A549 (cell line): ENCODE data around the gene CLPSL2. TPM values are rescaled to one million over a fixed set of nuclear protein-coding genes. Genes with fewer than 3 reads are reported as not detected.

Experiments
- ATAC-seq, 2 experiments: fragments of 200-7000 bp in 1 of 2; fragments of >200 bp in 1 of 2; cut with Nextera tagmentation in 1 of 2; cut with Tn5 transposase in 1 of 2; 3 replicates each; pipeline versions ENCODE4 v1.8.0 to v1.9.1; 2018 to 2020; ENCODE audit warnings: mild to moderate bottlenecking in 1 of 2, moderate library complexity in 1 of 2
- CTCF ChIA-PET: fragments of 300-600 bp; sonication (Branson Sonifier 250); formaldehyde crosslinking; extraction: SDS; loops from one replicate; lab custom pipeline; 2021; ENCODE audit warnings: antibody characterized with exemption, inconsistent platforms; lab: Yijun Ruan, JAX
- POLR2A ChIA-PET: fragments of 350-600 bp; formaldehyde crosslinking; extraction: SDS; loops from one replicate; lab custom pipeline; 2021; ENCODE audit warnings: antibody characterized with exemption, inconsistent platforms; lab: Yijun Ruan, JAX
- DNase-seq, 2 experiments: peaks; one replicate each; pipeline versions ENCODE4 v3.0.0 to v3.0.0-alpha.2; 2011 to 2016; ENCODE audit warnings: low read depth in 1 of 2, low spot score in 1 of 2
- FAIRE-seq: peaks from 2 replicates; lab custom pipeline; 2011; peaks lifted over from hg19 to GRCh38; lab: Jason Lieb, UNC
- H3K27ac ChIP-seq, 2 experiments: fragments of >200 bp; sonication (Bioruptor Twin); formaldehyde crosslinking; 3 replicates each; pipeline ENCODE4 v1.5.1; 2016 to 2017
- H3K4me1 ChIP-seq: fragments of >200 bp; sonication (Bioruptor Twin); formaldehyde crosslinking; 3 replicates; pipeline ENCODE4 v1.6.1; 2016
- H3K4me2 ChIP-seq: fragments of >200 bp; sonication (Bioruptor Twin); formaldehyde crosslinking; 3 replicates; pipeline ENCODE4 v1.6.1; 2016
- H3K4me3 ChIP-seq: fragments of >200 bp; sonication (Bioruptor Twin); formaldehyde crosslinking; 3 replicates; pipeline ENCODE4 v1.5.1; 2016
- H3K9me3 ChIP-seq: fragments of >200 bp; sonication (Bioruptor Twin); formaldehyde crosslinking; 3 replicates; pipeline ENCODE4 v1.6.1; 2016
- CHD2 ChIP-seq: fragments of 150-350 bp; IDR thresholded peaks from 2 replicates; pipeline ENCODE4 v1.6.1; 2014; ENCODE audit warnings: low read length; ENCODE audit not compliant: partially characterized antibody
- CTCF ChIP-seq: fragments of >200 bp; sonication (Bioruptor Twin); formaldehyde crosslinking; IDR thresholded peaks from 3 replicates; pipeline ENCODE4 v1.5.1; 2016
- EHF ChIP-seq: fragments of 250-450 bp; sonication (Bioruptor Pico); IDR thresholded peaks from 2 replicates; pipeline ENCODE4 v1.5.0; 2020; ENCODE audit warnings: mild to moderate bottlenecking
- EHMT2 ChIP-seq: fragments of 200-600 bp; sonication (generic); IDR thresholded peaks from 2 replicates; pipeline ENCODE4 v1.6.1; 2016; ENCODE audit warnings: antibody characterized with exemption, low read depth, mild to moderate bottlenecking, moderate library complexity
- EP300 ChIP-seq, 2 experiments: fragments of >200 bp; sonication (Bioruptor Twin); formaldehyde crosslinking; IDR thresholded peaks; 2 replicates in 1 of 2; 3 replicates in 1 of 2; pipeline ENCODE4 v1.6.1; 2016 to 2017
- FOSB ChIP-seq: fragments of 250-450 bp; sonication (Bioruptor Pico); IDR thresholded peaks from 2 replicates; pipeline ENCODE4 v1.5.0; 2020; ENCODE audit warnings: mild to moderate bottlenecking, moderate library complexity
- GATA3 ChIP-seq: IDR thresholded peaks from 2 replicates; pipeline ENCODE4 v1.6.1; 2012; ENCODE audit warnings: borderline replicate concordance
- HEYL ChIP-seq: fragments of 250-450 bp; sonication (Bioruptor Pico); IDR thresholded peaks from 2 replicates; pipeline ENCODE4 v1.8.0; 2021; ENCODE audit warnings: mild to moderate bottlenecking, moderate library complexity
- HMGXB4 ChIP-seq: fragments of 250-450 bp; sonication (Bioruptor Pico); IDR thresholded peaks from 2 replicates; pipeline ENCODE4 v1.5.0; 2021; ENCODE audit warnings: mild to moderate bottlenecking, moderate library complexity, borderline replicate concordance
- HOXB5 ChIP-seq: fragments of 250-450 bp; sonication (Bioruptor Pico); IDR thresholded peaks from 2 replicates; pipeline ENCODE4 v1.5.0; 2020; ENCODE audit warnings: mild to moderate bottlenecking, moderate library complexity
- JUNB ChIP-seq: fragments of >200 bp; sonication (Bioruptor Twin); formaldehyde crosslinking; IDR thresholded peaks from 2 replicates; pipeline ENCODE4 v1.6.1; 2016
- RAD21 ChIP-seq, 2 experiments: fragments of >200 bp in 1 of 2; sonication (Bioruptor Twin) in 1 of 2; formaldehyde crosslinking in 1 of 2; IDR thresholded peaks in 1 of 2; conservative IDR thresholded peaks in 1 of 2; 2 replicates in 1 of 2; 3 replicates in 1 of 2; pipeline ENCODE4 v1.6.1; 2012 to 2018; ENCODE audit warnings: inconsistent platforms in 1 of 2
- REST ChIP-seq: fragments of 200-600 bp; sonication (generic); IDR thresholded peaks from 2 replicates; pipeline ENCODE4 v1.6.1; 2016; ENCODE audit warnings: antibody characterized with exemption, mild to moderate bottlenecking, moderate library complexity
- TP53 ChIP-seq: fragments of 250-450 bp; sonication (Bioruptor Pico); IDR thresholded peaks from 2 replicates; pipeline ENCODE4 v1.5.0; 2021; ENCODE audit warnings: mild to moderate bottlenecking, moderate library complexity
- USF2 ChIP-seq: fragments of 450-650 bp; IDR thresholded peaks from 2 replicates; pipeline ENCODE4 v1.6.1; 2014; ENCODE audit warnings: antibody characterized with exemption
- ZSCAN20 ChIP-seq: fragments of 250-450 bp; sonication (Bioruptor Pico); IDR thresholded peaks from 2 replicates; pipeline ENCODE4 v1.8.0; 2022; ENCODE audit warnings: mild to moderate bottlenecking, moderate library complexity
- WGBS: methylation state at CpG from one replicate; pipeline ENCODE4 v1.1.6; 2017; ENCODE audit errors: missing lambda C conversion rate; 5-methylcytosine and 5-hydroxymethylcytosine counted together
- polyA plus RNA-seq, 4 experiments: library from polyadenylated mRNA; depleted of rRNA in 3 of 4; stranded (reverse); fragments of >200 nt; fragmentation: RNase III in 1 of 4; extraction: RNeasy Plus Mini Kit Qiagen cat#74134 plus additional on column Dnase treatment in 1 of 4; gene quantifications; 2 replicates in 3 of 4; 3 replicates in 1 of 4; pipeline ENCODE4 v1.2.3, GENCODE V29; 2011 to 2017

The CLPSL2 gene
- polyA plus RNA-seq, 2 of the 4 experiments (the other 2 are of a cell fraction): 0.37 to 0.72 TPM

GRCh38 chr6:35728683-35729678 lies 47.4 kb upstream of the CLPSL2 start (continued):
- no peak for TF ChIP-seq REST
- no peak for TF ChIP-seq JUNB
- TF ChIP-seq CTCF: no peak
- TF ChIP-seq USF2: no peak
- no peak for TF ChIP-seq EHMT2
- no peak for TF ChIP-seq HMGXB4 (CRISPR knock-in tag)
- TF ChIP-seq ZSCAN20 (CRISPR knock-in tag): no peak
- TF ChIP-seq HEYL: no peak
- TF ChIP-seq EHF (CRISPR knock-in tag): no peak
- no peak for TF ChIP-seq HOXB5 (CRISPR knock-in tag)

- ChIA-PET POLR2A (no interaction called here), CTCF (interaction anchor here (4.2 kb wide), 1 partner anchor 146 kb away, joined by 18 read pairs; no protein-coding TSS in a partner anchor)
- Histone ChIP-seq H3K4me3 (no peak overlapping the region), H3K4me1 (peaks cover 68% of the 10 kb centered on the region), H3K27ac (peak overlapping the region; percentile 98 to 99; a peak in 5 of 6 replicates), H3K4me2 (peak overlapping the region; percentile 93; the same call in 1 of the 3 replicates), H3K9me3 (no peaks in the 10 kb centered on the region)
- WGBS: 62% methylated on average over 2 of the region's 2 CpGs
- FAIRE-seq: no peak
- TF ChIP-seq EP300 (IDR thresholded peaks at IDR 0.05) (no peak), RAD21 (conservative IDR thresholded peaks at IDR 0.05 in 1 of 2, IDR thresholded peaks at IDR 0.05 in 1 of 2) (no peak), GATA3 (no peak), TP53 (CRISPR knock-in tag) (no peak), CHD2 (no peak), FOSB (CRISPR knock-in tag) (no peak)
- ATAC-seq: no peak
- DNase-seq: no peak
These were observed 46.7 kb upstream of the CLPSL2 start for GRCh38 chr6:35729722-35730121.
